Measurements from ENCODE around the gene ENTPD3. TPM values are rescaled to one million over a fixed set of nuclear protein-coding genes. Genes with fewer than 3 reads are reported as not detected.

ENTPD3 gene
- total RNA-seq, 4 donors from 2014 or later: 4.2 to 9.0 (median 6.7) TPM

- Histone ChIP-seq H3K4me1 (no peaks in the 10 kb centered on the region), H3K9me3 (no peaks in the 10 kb centered on the region), H3K27ac (no peak overlapping the region), H3K36me3 (no peaks in the 10 kb centered on the region), H3K27me3 (no peaks in the 10 kb centered on the region), H3K4me3 (no peak overlapping the region)
- no peak for DNase-seq (ENCODE audit: low spot score in 2 of 2)
- 79% methylated on average over 3 of the region's 3 CpGs for whole genome bisulfite sequencing
- TF ChIP-seq POLR2A (IDR thresholded peaks at IDR 0.05): no peak
- no peak for TF ChIP-seq CTCF (IDR thresholded peaks at IDR 0.05)
- no peak for TF ChIP-seq POLR2AphosphoS5 (IDR thresholded peaks at IDR 0.05)
- TF ChIP-seq EP300 (IDR thresholded peaks at IDR 0.05): no peak
Measured at GRCh38 chr3:40407611-40408010, 20.6 kb downstream of the ENTPD3 start.

GRCh38 chr3:40414270-40414669 is 27.3 kb downstream of the ENTPD3 start:
- H3K27ac ChIP-seq: no peak overlapping the region
- H3K36me3 ChIP-seq: no peaks in the 10 kb centered on the region
- no peak for TF ChIP-seq CTCF (IDR thresholded peaks at IDR 0.05)
- TF ChIP-seq POLR2AphosphoS5 (IDR thresholded peaks at IDR 0.05): no peak
- no peak for TF ChIP-seq POLR2A (IDR thresholded peaks at IDR 0.05)
- no peak for TF ChIP-seq EP300 (IDR thresholded peaks at IDR 0.05)
- WGBS: 89% methylated on average over 1 of the region's 1 CpG
- no peak for DNase-seq (ENCODE audit: low spot score in 2 of 2)
- H3K4me1 ChIP-seq: peaks cover 5% of the 10 kb centered on the region
- no peaks in the 10 kb centered on the region for H3K27me3 ChIP-seq
- H3K9me3 ChIP-seq: no peaks in the 10 kb centered on the region
- no peak overlapping the region for H3K4me3 ChIP-seq

- DNase-seq (ENCODE audit: low spot score in 2 of 2): no peak
Measured at GRCh38 chr3:40417845-40418543, 31.0 kb downstream of the ENTPD3 start.

GRCh38 chr3:40422861-40423260 is 35.9 kb downstream of the ENTPD3 start:
- Histone ChIP-seq H3K27ac (no peak overlapping the region), H3K27me3 (no peaks in the 10 kb centered on the region), H3K4me3 (no peak overlapping the region), H3K4me1 (no peaks in the 10 kb centered on the region), H3K9me3 (no peaks in the 10 kb centered on the region), H3K36me3 (peaks cover 5% of the 10 kb centered on the region)
- WGBS: 86% methylated on average over 1 of the region's 1 CpG
- no peak for DNase-seq (ENCODE audit: low spot score in 2 of 2)
- no peak for TF ChIP-seq EP300 (IDR thresholded peaks at IDR 0.05)

More at GRCh38 chr3:40417845-40418543, 31.0 kb downstream of the ENTPD3 start:
- Histone ChIP-seq H3K9me3 (no peaks in the 10 kb centered on the region), H3K27me3 (no peaks in the 10 kb centered on the region), H3K4me1 (peaks cover 5% of the 10 kb centered on the region), H3K4me3 (no peak overlapping the region), H3K36me3 (peaks cover 3% of the 10 kb centered on the region), H3K27ac (no peak overlapping the region)
- 84% methylated on average over 2 of the region's 2 CpGs for WGBS
- no peak for TF ChIP-seq POLR2A (IDR thresholded peaks at IDR 0.05)
- no peak for TF ChIP-seq CTCF (IDR thresholded peaks at IDR 0.05)
- TF ChIP-seq EP300 (IDR thresholded peaks at IDR 0.05): no peak
- no peak for TF ChIP-seq POLR2AphosphoS5 (IDR thresholded peaks at IDR 0.05)

GRCh38 chr3:40427045-40427669 is 40.2 kb downstream of the ENTPD3 start:
- 87% methylated on average over 8 of the region's 8 CpGs for WGBS
- no peak for DNase-seq (ENCODE audit: low spot score in 2 of 2)
- no peak for TF ChIP-seq CTCF (IDR thresholded peaks at IDR 0.05)
- TF ChIP-seq POLR2AphosphoS5 (IDR thresholded peaks at IDR 0.05): no peak
- no peak for TF ChIP-seq EP300 (IDR thresholded peaks at IDR 0.05)
- TF ChIP-seq POLR2A (IDR thresholded peaks at IDR 0.05): no peak
- Histone ChIP-seq H3K4me1 (no peaks in the 10 kb centered on the region), H3K4me3 (no peak overlapping the region), H3K9me3 (no peaks in the 10 kb centered on the region), H3K27me3 (no peaks in the 10 kb centered on the region), H3K27ac (no peak overlapping the region), H3K36me3 (peaks cover 5% of the 10 kb centered on the region)

All from suprapubic skin (tissue), 4 donors.